WERI-Rb-1 (cell line): ENCODE results near the gene BICD2.

Source experiments
- DNase-seq: peaks from one replicate; pipeline ENCODE4 v3.0.0-alpha.2; 2020
- H3K27ac ChIP-seq: fragments of 250-450 bp; sonication (Bioruptor Pico); 2 replicates; pipeline ENCODE4 v1.5.1; 2020; ENCODE audit warnings: mild to moderate bottlenecking, moderate library complexity
- H3K27me3 ChIP-seq: fragments of 250-450 bp; sonication (Bioruptor Pico); 2 replicates; pipeline ENCODE4 v1.5.1; 2021; ENCODE audit warnings: mild to moderate bottlenecking, low read depth, moderate library complexity; ENCODE audit not compliant: insufficient read depth, severe bottlenecking
- H3K36me3 ChIP-seq: fragments of 250-450 bp; sonication (Bioruptor Pico); 2 replicates; pipeline ENCODE4 v1.5.1; 2020; ENCODE audit warnings: mild to moderate bottlenecking, moderate library complexity
- H3K4me3 ChIP-seq: 2 replicates; pipeline ENCODE4 v1.5.1; 2011; ENCODE audit warnings: low read depth, mild to moderate bottlenecking, control low read depth, low read length
- H3K9me3 ChIP-seq: fragments of 250-450 bp; sonication (Bioruptor Pico); 2 replicates; pipeline ENCODE4 v1.5.1; 2021; ENCODE audit warnings: mild to moderate bottlenecking, moderate library complexity; ENCODE audit not compliant: severe bottlenecking
- CTCF ChIP-seq: IDR thresholded peaks from 2 replicates; pipeline ENCODE4 v1.5.1; 2011; ENCODE audit warnings: low read depth, mild to moderate bottlenecking, control low read depth, inconsistent platforms, low read length

The BICD2 gene

GRCh38 chr9:92767066-92768054, 2.7 kb upstream of the BICD2 start:
- TF ChIP-seq CTCF = no peak
- Histone ChIP-seq H3K27me3 (no peaks in the 10 kb centered on the region), H3K27ac (no peak overlapping the region), H3K4me3 (no peak overlapping the region), H3K36me3 (peaks cover 7% of the 10 kb centered on the region), H3K9me3 (no peaks in the 10 kb centered on the region)
- no peak for DNase-seq

- DNase-seq = peak; percentile 99
- Histone ChIP-seq H3K27me3 (no peaks in the 10 kb centered on the region), H3K36me3 (peaks cover 9% of the 10 kb centered on the region), H3K4me3 (peak overlapping the region; percentile 95), H3K27ac (peak overlapping the region; percentile 99), H3K9me3 (no peaks in the 10 kb centered on the region)
- peak; percentile 88 for TF ChIP-seq CTCF
These were observed 629 bp upstream of the BICD2 start for GRCh38 chr9:92764988-92765936.

- peaks cover 9% of the 10 kb centered on the region for H3K36me3 ChIP-seq
- DNase-seq = peak; percentile 35
- peak overlapping the region; percentile 87 for H3K27ac ChIP-seq
- TF ChIP-seq CTCF = no peak
- H3K9me3 ChIP-seq = no peaks in the 10 kb centered on the region
- no peaks in the 10 kb centered on the region for H3K27me3 ChIP-seq
- H3K4me3 ChIP-seq = peak overlapping the region; percentile 91
These were observed 782 bp downstream of the BICD2 start for GRCh38 chr9:92763721-92764380.

GRCh38 chr9:92762781-92763708, 1.6 kb downstream of the BICD2 start:
- Histone ChIP-seq H3K4me3 (peak overlapping the region; percentile 91), H3K36me3 (peaks cover 9% of the 10 kb centered on the region), H3K27me3 (no peaks in the 10 kb centered on the region), H3K27ac (no peak overlapping the region), H3K9me3 (no peaks in the 10 kb centered on the region)
- no peak for TF ChIP-seq CTCF
- no peak for DNase-seq
